Measurements from ENCODE around the gene POLK.

The POLK gene

DNA sequence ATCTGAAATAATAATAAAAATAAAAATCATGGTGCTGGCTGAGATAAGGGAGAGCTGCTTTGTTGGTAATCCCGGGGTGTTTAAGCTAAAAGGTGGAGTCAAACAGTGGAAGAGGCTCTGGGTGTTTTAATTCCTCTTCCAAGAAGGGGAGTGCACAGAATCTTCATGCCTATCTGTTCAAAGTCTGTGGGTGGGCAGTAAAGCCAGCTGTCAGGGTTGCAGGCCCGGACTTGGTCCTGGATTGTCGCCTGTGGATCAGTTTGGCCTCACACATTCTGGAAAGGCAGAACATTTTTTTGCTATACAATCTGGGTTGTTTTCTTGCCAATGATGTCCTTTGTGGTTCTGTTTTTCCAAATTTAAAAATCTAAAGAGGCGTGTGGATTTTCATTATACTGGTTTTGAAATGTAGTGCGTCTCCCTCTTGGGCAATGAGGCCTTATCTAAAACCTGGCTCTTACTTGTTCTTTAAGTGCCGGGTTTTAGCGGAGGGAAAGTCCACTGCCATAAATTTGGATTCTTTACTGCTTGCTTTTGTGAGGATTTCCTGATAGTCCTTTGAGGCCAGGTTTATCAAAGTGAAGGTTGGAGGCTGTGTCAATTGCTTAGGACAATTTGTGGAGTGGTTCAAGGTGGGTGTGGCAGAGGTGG is 105.4 kb downstream of the POLK start:
- no peak overlapping the region for H3K4me2 ChIP-seq (ENCODE audit: low read depth, low read length)
- no peak overlapping the region for H3K27ac ChIP-seq (ENCODE audit: low read length)
- H2AFZ ChIP-seq (ENCODE audit: low read length): no peak overlapping the region

DNA sequence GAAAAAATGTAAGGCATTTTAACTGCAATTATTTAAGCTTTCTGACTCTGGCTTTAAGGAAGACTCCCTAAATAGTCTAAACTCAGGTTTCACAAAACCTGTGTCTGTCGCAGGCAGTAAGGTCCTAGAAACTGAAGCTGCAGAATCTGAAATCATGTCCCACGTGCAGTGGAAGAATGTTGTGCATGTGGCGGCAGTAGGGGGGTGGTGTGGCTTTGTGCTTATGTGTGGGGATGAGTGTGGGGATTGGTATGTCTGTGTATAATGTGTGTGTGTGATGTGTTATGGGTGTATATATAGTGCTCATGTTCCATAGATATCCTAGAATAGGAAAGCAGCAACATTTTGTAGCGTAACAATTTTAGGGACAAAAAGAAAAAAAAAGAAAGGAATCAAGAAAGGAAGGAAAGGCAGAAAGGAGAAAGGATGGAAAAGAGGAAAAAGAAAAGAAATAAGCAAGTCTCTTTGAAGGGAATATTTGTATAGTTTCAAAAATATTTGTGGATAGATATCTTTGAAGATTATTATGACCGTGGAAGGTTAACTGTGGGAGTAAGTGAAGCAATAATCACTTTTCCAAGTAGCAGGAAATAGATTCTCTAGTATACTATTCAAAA is 106.2 kb downstream of the POLK start:
- no peak for DNase-seq
- no peak overlapping the region for H2AFZ ChIP-seq (ENCODE audit: low read length)
- no peaks in the 10 kb centered on the region for H3F3A ChIP-seq (ENCODE audit: insufficient read depth, low read length)
- no peaks in the 10 kb centered on the region for H3K36me3 ChIP-seq (replicated peaks; ENCODE audit: insufficient read depth, low read length)
- H3K9ac ChIP-seq (ENCODE audit: low read length): no peak overlapping the region
- H4K20me1 ChIP-seq (ENCODE audit: insufficient read depth, low read length): no peaks in the 10 kb centered on the region
- no peak overlapping the region for H3K4me3 ChIP-seq (ENCODE audit: low read length)
- no peaks in the 10 kb centered on the region for H3K9me2 ChIP-seq (replicated peaks; ENCODE audit: insufficient read depth, low read length)
- H3K27ac ChIP-seq (ENCODE audit: low read length): no peak overlapping the region
- no peaks in the 10 kb centered on the region for H3K27me3 ChIP-seq (replicated peaks; ENCODE audit: insufficient read depth, low read length)
- no peaks in the 10 kb centered on the region for H3K4me1 ChIP-seq (ENCODE audit: low read length)
- no peaks in the 10 kb centered on the region for H3K9me3 ChIP-seq (replicated peaks; ENCODE audit: insufficient read depth, low read length)
- no peaks in the 10 kb centered on the region for H3K79me2 ChIP-seq (ENCODE audit: low read length)
- H3K4me2 ChIP-seq (ENCODE audit: low read depth, low read length): no peak overlapping the region
- TF ChIP-seq, protein P1, sequence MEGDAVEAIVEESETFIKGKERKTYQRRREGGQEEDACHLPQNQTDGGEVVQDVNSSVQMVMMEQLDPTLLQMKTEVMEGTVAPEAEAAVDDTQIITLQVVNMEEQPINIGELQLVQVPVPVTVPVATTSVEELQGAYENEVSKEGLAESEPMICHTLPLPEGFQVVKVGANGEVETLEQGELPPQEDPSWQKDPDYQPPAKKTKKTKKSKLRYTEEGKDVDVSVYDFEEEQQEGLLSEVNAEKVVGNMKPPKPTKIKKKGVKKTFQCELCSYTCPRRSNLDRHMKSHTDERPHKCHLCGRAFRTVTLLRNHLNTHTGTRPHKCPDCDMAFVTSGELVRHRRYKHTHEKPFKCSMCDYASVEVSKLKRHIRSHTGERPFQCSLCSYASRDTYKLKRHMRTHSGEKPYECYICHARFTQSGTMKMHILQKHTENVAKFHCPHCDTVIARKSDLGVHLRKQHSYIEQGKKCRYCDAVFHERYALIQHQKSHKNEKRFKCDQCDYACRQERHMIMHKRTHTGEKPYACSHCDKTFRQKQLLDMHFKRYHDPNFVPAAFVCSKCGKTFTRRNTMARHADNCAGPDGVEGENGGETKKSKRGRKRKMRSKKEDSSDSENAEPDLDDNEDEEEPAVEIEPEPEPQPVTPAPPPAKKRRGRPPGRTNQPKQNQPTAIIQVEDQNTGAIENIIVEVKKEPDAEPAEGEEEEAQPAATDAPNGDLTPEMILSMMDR (IDR thresholded peaks at IDR 0.05; ENCODE audit: low read length): no peak
- TF ChIP-seq EZH2phosphoT487 (IDR thresholded peaks at IDR 0.05; ENCODE audit: low read length) (no peak), EZH2 (optimal IDR thresholded peaks at IDR 0.05; ENCODE audit: low read depth, low read length) (no peak)

More for the DNA sequence above, 105.4 kb downstream of the POLK start:
- H3K4me3 ChIP-seq (ENCODE audit: low read length): no peak overlapping the region
- no peaks in the 10 kb centered on the region for H4K20me1 ChIP-seq (ENCODE audit: insufficient read depth, low read length)
- no peaks in the 10 kb centered on the region for H3F3A ChIP-seq (ENCODE audit: insufficient read depth, low read length)
- TF ChIP-seq EZH2 (optimal IDR thresholded peaks at IDR 0.05; ENCODE audit: low read depth, low read length) (no peak), EZH2phosphoT487 (IDR thresholded peaks at IDR 0.05; ENCODE audit: low read length) (no peak)
- TF ChIP-seq, protein P1 (IDR thresholded peaks at IDR 0.05; ENCODE audit: low read length): no peak
- no peaks in the 10 kb centered on the region for H3K4me1 ChIP-seq (ENCODE audit: low read length)
- no peaks in the 10 kb centered on the region for H3K9me3 ChIP-seq (replicated peaks; ENCODE audit: insufficient read depth, low read length)
- H3K9ac ChIP-seq (ENCODE audit: low read length): no peak overlapping the region
- no peaks in the 10 kb centered on the region for H3K27me3 ChIP-seq (replicated peaks; ENCODE audit: insufficient read depth, low read length)
- H3K36me3 ChIP-seq (replicated peaks; ENCODE audit: insufficient read depth, low read length): no peaks in the 10 kb centered on the region
- no peaks in the 10 kb centered on the region for H3K79me2 ChIP-seq (ENCODE audit: low read length)
- no peak for DNase-seq
- H3K9me2 ChIP-seq (replicated peaks; ENCODE audit: insufficient read depth, low read length): no peaks in the 10 kb centered on the region

DNA sequence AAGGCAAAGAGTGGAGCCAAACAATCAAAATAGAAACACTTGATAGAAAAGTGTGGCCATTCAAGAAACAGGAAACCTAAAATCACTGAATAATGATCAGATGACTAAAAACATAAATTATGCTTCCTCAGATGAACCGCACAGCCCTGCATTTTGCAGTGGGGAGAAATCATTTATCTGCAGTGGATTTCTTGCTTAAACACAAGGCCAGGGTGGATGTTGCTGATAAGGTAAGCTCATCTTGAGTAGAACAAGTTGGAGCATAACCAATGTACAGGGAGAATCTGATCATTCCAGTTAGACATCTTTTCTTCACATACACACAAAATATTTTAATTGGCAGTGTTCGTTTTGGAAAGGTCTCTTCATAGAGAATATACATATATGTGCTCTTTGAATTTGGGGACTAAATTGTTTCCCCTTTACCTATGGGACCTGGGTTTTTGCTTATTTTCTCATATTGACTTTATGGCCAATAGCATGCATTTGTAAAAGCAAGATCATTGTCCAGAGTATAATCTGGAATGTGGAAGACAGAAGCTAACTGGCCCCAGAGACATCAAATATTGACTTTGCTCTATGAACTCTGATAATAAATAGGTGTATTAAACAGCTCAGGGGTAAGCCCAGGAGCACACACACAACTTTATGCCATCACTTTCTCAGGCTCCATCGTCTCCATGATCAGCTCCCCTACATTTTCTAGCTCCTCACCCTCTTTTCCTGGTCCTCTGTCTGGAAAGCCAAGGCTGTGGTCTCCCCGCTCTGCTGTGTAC is 108.7 kb downstream of the POLK start:
- H3K4me3 ChIP-seq (ENCODE audit: low read length): no peak overlapping the region
- no peak overlapping the region for H2AFZ ChIP-seq (ENCODE audit: low read length)
- no peaks in the 10 kb centered on the region for H3K9me2 ChIP-seq (replicated peaks; ENCODE audit: insufficient read depth, low read length)
- no peak for DNase-seq
- no peak overlapping the region for H3K4me2 ChIP-seq (ENCODE audit: low read depth, low read length)
- TF ChIP-seq, protein P1 (IDR thresholded peaks at IDR 0.05; ENCODE audit: low read length): no peak
- TF ChIP-seq EZH2 (optimal IDR thresholded peaks at IDR 0.05; ENCODE audit: low read depth, low read length) (no peak), EZH2phosphoT487 (IDR thresholded peaks at IDR 0.05; ENCODE audit: low read length) (no peak)
- H3K9ac ChIP-seq (ENCODE audit: low read length): no peak overlapping the region
- H3K27ac ChIP-seq (ENCODE audit: low read length): no peak overlapping the region
- H3K4me1 ChIP-seq (ENCODE audit: low read length): no peaks in the 10 kb centered on the region
- H3K79me2 ChIP-seq (ENCODE audit: low read length): no peaks in the 10 kb centered on the region
- no peaks in the 10 kb centered on the region for H3K27me3 ChIP-seq (replicated peaks; ENCODE audit: insufficient read depth, low read length)
- H3K36me3 ChIP-seq (replicated peaks; ENCODE audit: insufficient read depth, low read length): no peaks in the 10 kb centered on the region
- no peaks in the 10 kb centered on the region for H4K20me1 ChIP-seq (ENCODE audit: insufficient read depth, low read length)
- no peaks in the 10 kb centered on the region for H3K9me3 ChIP-seq (replicated peaks; ENCODE audit: insufficient read depth, low read length)
- no peaks in the 10 kb centered on the region for H3F3A ChIP-seq (ENCODE audit: insufficient read depth, low read length)
